CD14-positive monocyte (primary cell): Measurements from ENCODE around the gene SUZ12. TPM values are rescaled to one million over a fixed set of nuclear protein-coding genes. Genes with fewer than 3 reads are reported as not detected.

Experiments
- DNase-seq, 3 donors: peaks; one replicate each; pipeline ENCODE4 v3.0.0-alpha.2; 2011 to 2022
- H2AFZ ChIP-seq: 2 replicates; pipeline ENCODE4 v1.6.0; 2012; ENCODE audit warnings: mild to moderate bottlenecking, low read depth, low read length, inconsistent platforms; ENCODE audit not compliant: insufficient read depth, poor library complexity, severe bottlenecking
- H3K27ac ChIP-seq, 2 donors: 1 replicate in 1 of 2; 2 replicates in 1 of 2; pipeline ENCODE4 v1.5.1; 2012 to 2013; ENCODE audit warnings: low read length in 2 of 2, control low read depth in 1 of 2, inconsistent platforms in 1 of 2, low read depth in 1 of 2, mild to moderate bottlenecking in 1 of 2
- H3K27me3 ChIP-seq, 2 donors: one replicate each; pipeline versions ENCODE4 v1.6.0 to v1.6.1; 2011 to 2013; ENCODE audit warnings: low read length in 2 of 2; ENCODE audit not compliant: control insufficient read depth in 2 of 2, insufficient read depth in 2 of 2
- H3K36me3 ChIP-seq, 2 donors: replicated peaks in 1 of 2; 1 replicate in 1 of 2; 2 replicates in 1 of 2; pipeline versions ENCODE4 v1.5.1 to v1.6.1; 2012 to 2013; ENCODE audit warnings: low read length in 2 of 2, control low read depth in 1 of 2, inconsistent platforms in 1 of 2, mild to moderate bottlenecking in 1 of 2; ENCODE audit not compliant: insufficient read depth in 2 of 2, control insufficient read depth in 1 of 2
- H3K4me1 ChIP-seq, 2 donors: 1 replicate in 1 of 2; 2 replicates in 1 of 2; pipeline versions ENCODE4 v1.5.1 to v1.6.1; 2012 to 2013; ENCODE audit warnings: low read length in 2 of 2, control low read depth in 1 of 2, inconsistent platforms in 1 of 2, mild to moderate bottlenecking in 1 of 2, moderate library complexity in 1 of 2; ENCODE audit not compliant: insufficient read depth in 2 of 2, control insufficient read depth in 1 of 2
- H3K4me2 ChIP-seq: replicated peaks from 2 replicates; pipeline ENCODE3; 2012; ENCODE audit warnings: low read length, moderate library complexity, mild to moderate bottlenecking; ENCODE audit not compliant: poor library complexity, severe bottlenecking; ENCODE audit errors: extremely low read depth
- H3K4me3 ChIP-seq, 3 experiments: fragments of 200-600 bp in 1 of 3; sonication (generic) in 1 of 3; replicated peaks in 1 of 3; 1 replicate in 2 of 3; 2 replicates in 1 of 3; pipeline ENCODE4 v1.5.1; 2011 to 2013; ENCODE audit warnings: low read length in 3 of 3, mild to moderate bottlenecking in 3 of 3, control low read depth in 2 of 3, low read depth in 2 of 3, inconsistent platforms in 1 of 3, moderate library complexity in 1 of 3
- H3K79me2 ChIP-seq: 2 replicates; pipeline ENCODE4 v1.6.0; 2012; ENCODE audit warnings: mild to moderate bottlenecking, control low read depth, inconsistent platforms, low read length, moderate library complexity; ENCODE audit not compliant: insufficient read depth
- H3K9ac ChIP-seq: 2 replicates; pipeline ENCODE4 v1.6.0; 2017; ENCODE audit warnings: low read length, mild to moderate bottlenecking; ENCODE audit not compliant: insufficient read depth, poor library complexity, severe bottlenecking
- H3K9me3 ChIP-seq, 2 donors: replicated peaks in 1 of 2; 1 replicate in 1 of 2; 2 replicates in 1 of 2; pipeline versions ENCODE4 v1.5.1 to v1.6.1; 2012 to 2013; ENCODE audit warnings: low read length in 2 of 2, control low read depth in 1 of 2; ENCODE audit not compliant: control insufficient read depth in 1 of 2, insufficient read depth in 1 of 2
- H4K20me1 ChIP-seq: 2 replicates; pipeline ENCODE4 v1.6.0; 2012; ENCODE audit warnings: mild to moderate bottlenecking, low read length, control low read depth, moderate library complexity; ENCODE audit not compliant: insufficient read depth
- H3K27ac Mint-ChIP-seq, 7 donors: one replicate each; pipeline ENCODE4 v1.8.0; 2020; ENCODE audit warnings: mild to moderate bottlenecking in 7 of 7, mixed read lengths in 7 of 7, moderate library complexity in 6 of 7, inconsistent platforms in 2 of 7
- H3K27me3 Mint-ChIP-seq, 3 donors: one replicate each; pipeline ENCODE4 v1.8.0; 2021 to 2022; ENCODE audit warnings: low read depth in 3 of 3, mild to moderate bottlenecking in 3 of 3, mixed read lengths in 3 of 3, moderate library complexity in 3 of 3, inconsistent platforms in 1 of 3
- H3K36me3 Mint-ChIP-seq, 2 donors: one replicate each; pipeline ENCODE4 v1.8.0; 2020; ENCODE audit warnings: mixed read lengths in 2 of 2, inconsistent platforms in 1 of 2, mild to moderate bottlenecking in 1 of 2
- H3K4me1 Mint-ChIP-seq: one replicate; pipeline ENCODE4 v1.8.0; 2020; ENCODE audit warnings: mild to moderate bottlenecking, mixed read lengths
- H3K4me3 Mint-ChIP-seq, 2 donors: one replicate each; pipeline ENCODE4 v1.8.0; 2020; ENCODE audit warnings: mild to moderate bottlenecking in 2 of 2, mixed read lengths in 2 of 2, moderate library complexity in 1 of 2
- H3K9me3 Mint-ChIP-seq, 7 donors: one replicate each; pipeline ENCODE4 v1.8.0; 2020 to 2022; ENCODE audit warnings: mixed read lengths in 7 of 7, mild to moderate bottlenecking in 6 of 7, moderate library complexity in 6 of 7, inconsistent platforms in 2 of 7
- WGBS: methylation state at CpG from one replicate; pipeline ENCODE4 v1.1.5; 2013; ENCODE audit warnings: missing lambda C conversion rate; ENCODE audit not compliant: insufficient coverage; 5-methylcytosine and 5-hydroxymethylcytosine counted together
- intact Hi-C, 2 donors: fragments of 100-400 bp; cut with micrococcal nuclease; formaldehyde crosslinking; loops; one replicate each; pipeline versions ENCODE4 v1.15.0 to v1.15.1; 2023
- polyA plus RNA-seq, 3 donors: library from polyadenylated mRNA; depleted of rRNA in 1 of 3; unstranded in 2 of 3; stranded (reverse) in 1 of 3; fragments of 300-500 nt in 2 of 3; fragments of >200 nt in 1 of 3; fragmentation: Illumina TruSeq in 2 of 3; gene quantifications; 1 replicate in 2 of 3; 2 replicates in 1 of 3; pipeline ENCODE4 v1.2.3, GENCODE V29; 2012 to 2021
- TF ChIP-seq, protein P1 (sequence below): fragments of 200-600 bp; IDR thresholded peaks from one replicate; pipeline ENCODE4 v1.8.0; 2022; ENCODE audit warnings: antibody characterized with exemption, mild to moderate bottlenecking

Gene SUZ12
- polyA plus RNA-seq, 3 donors, result 6.3 to 9.9 (median 7.9) TPM

DNA sequence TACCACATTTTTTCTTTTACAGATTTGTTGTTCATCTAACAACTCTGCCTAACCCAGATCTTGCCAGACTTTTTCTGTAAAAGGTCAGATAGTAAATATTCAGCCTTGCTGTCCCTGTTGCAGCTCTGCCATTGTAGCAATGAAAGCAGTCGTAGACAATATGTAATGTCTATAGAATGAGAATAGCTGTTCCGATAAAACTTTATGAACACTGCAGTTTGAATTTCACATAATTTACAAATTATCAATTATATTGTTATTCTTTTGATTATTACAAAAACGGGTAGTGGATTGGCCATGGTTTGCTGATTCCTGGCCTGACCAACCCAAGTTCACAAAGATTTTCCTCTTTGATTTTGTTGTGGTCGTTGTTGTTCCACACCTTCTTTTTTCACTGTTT, 73.3 kb downstream of the SUZ12 start:
- intact Hi-C loops, result no loop called here
- Mint-ChIP-seq H3K27me3 (peaks cover 7 to 17% (median 13%) of the 10 kb centered on the region in 3 donors), H3K4me1 (peaks cover 50% of the 10 kb centered on the region), H3K9me3 (peaks cover 0 to 2% (median 0%) of the 10 kb centered on the region in 7 donors), H3K4me3 (peak overlapping the region in 1 of 2 donors; percentile 97), H3K36me3 (peaks cover 0 to 9% of the 10 kb centered on the region in 2 donors), H3K27ac (no peak overlapping the region)
- peaks cover 32% of the 10 kb centered on the region for H4K20me1 ChIP-seq
- H3K9ac ChIP-seq, result no peak overlapping the region
- no peak for DNase-seq
- H3K9me3 ChIP-seq, result no peaks in the 10 kb centered on the region
- no peaks in the 10 kb centered on the region for H3K36me3 ChIP-seq
- H3K4me1 ChIP-seq, result peaks cover 28 to 32% of the 10 kb centered on the region in 2 donors
- no peak overlapping the region for H3K4me2 ChIP-seq
- peaks cover 80% of the 10 kb centered on the region for H3K79me2 ChIP-seq
- no peak overlapping the region for H3K4me3 ChIP-seq
- TF ChIP-seq, protein P1, sequence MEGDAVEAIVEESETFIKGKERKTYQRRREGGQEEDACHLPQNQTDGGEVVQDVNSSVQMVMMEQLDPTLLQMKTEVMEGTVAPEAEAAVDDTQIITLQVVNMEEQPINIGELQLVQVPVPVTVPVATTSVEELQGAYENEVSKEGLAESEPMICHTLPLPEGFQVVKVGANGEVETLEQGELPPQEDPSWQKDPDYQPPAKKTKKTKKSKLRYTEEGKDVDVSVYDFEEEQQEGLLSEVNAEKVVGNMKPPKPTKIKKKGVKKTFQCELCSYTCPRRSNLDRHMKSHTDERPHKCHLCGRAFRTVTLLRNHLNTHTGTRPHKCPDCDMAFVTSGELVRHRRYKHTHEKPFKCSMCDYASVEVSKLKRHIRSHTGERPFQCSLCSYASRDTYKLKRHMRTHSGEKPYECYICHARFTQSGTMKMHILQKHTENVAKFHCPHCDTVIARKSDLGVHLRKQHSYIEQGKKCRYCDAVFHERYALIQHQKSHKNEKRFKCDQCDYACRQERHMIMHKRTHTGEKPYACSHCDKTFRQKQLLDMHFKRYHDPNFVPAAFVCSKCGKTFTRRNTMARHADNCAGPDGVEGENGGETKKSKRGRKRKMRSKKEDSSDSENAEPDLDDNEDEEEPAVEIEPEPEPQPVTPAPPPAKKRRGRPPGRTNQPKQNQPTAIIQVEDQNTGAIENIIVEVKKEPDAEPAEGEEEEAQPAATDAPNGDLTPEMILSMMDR, result no peak
- H2AFZ ChIP-seq, result no peak overlapping the region
- peaks cover 5 to 10% of the 10 kb centered on the region in 2 donors for H3K27me3 ChIP-seq
- WGBS, result no CpG with 5 or more reads among the region's 4 CpGs
- no peak overlapping the region for H3K27ac ChIP-seq

DNA sequence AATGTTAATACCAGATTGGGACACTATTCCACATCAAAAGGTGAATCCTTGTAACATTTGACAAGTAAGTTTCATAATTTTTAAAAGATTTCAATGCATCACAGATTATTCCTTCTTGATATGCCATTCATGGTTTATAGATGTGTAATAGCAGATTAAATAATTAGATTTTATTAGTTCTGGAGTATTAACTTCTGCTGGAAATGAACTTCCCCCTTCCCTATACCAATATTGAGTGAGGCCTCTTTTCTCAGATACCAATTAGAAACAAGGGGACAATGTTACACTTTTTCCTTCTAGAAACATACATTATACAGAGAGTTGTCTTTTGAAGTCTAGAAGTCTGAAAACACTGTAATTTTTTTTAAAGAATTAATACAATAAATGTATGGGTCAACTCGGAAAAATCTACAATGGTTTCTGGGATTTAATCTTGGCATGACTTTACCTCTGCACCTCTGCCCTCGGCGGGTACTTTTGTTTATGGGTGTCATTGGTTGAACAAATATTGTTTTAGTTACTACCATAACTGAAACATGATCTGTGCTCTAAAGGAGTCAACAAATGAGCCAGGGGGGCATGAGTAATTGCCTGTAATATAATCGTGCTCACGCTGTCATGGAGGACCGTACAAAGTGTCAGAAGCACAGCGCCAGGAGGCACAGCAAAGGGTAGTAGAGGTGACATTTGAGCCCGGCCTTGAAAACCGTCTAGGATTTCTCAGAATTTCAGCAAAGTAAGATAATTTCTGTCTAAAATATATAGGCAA, 78.6 kb downstream of the SUZ12 start:
- H3K36me3 Mint-ChIP-seq, result peaks cover 22 to 35% of the 10 kb centered on the region in 2 donors
- peaks cover 42% of the 10 kb centered on the region for H3K4me1 Mint-ChIP-seq
- Histone ChIP-seq H3K4me3 (no peak overlapping the region), H3K4me2 (no peak overlapping the region), H2AFZ (no peak overlapping the region), H3K9ac (peak overlapping the region; percentile 17), H3K79me2 (peaks cover 91% of the 10 kb centered on the region), H4K20me1 (peaks cover 57% of the 10 kb centered on the region), H3K27ac (peak overlapping the region; percentile 32 to 61), H3K9me3 (no peaks in the 10 kb centered on the region), H3K27me3 (no peaks in the 10 kb centered on the region), H3K36me3 (peaks cover 9 to 32% of the 10 kb centered on the region in 2 donors), H3K4me1 (peaks cover 19 to 20% of the 10 kb centered on the region in 2 donors)
- peak overlapping the region in 5 of 7 donors; percentile 41 to 76 (median 63) for H3K27ac Mint-ChIP-seq
- no peak for DNase-seq
- no peak overlapping the region for H3K4me3 Mint-ChIP-seq
- peaks cover 0 to 1% (median 0%) of the 10 kb centered on the region in 3 donors for H3K27me3 Mint-ChIP-seq
- no peaks in the 10 kb centered on the region for H3K9me3 Mint-ChIP-seq
- TF ChIP-seq, protein P1, result no peak
- intact Hi-C loops, result no loop called here
- 50% methylated on average over 2 of the region's 9 CpGs for WGBS
